Epithelial cell of proximal tubule (primary cell): Measurements from ENCODE around the gene PTPRG. TPM values are rescaled to one million over a fixed set of nuclear protein-coding genes. Genes with fewer than 3 reads are reported as not detected.

ENCODE experiments used
- DNase-seq: peaks from one replicate; pipeline ENCODE4 v3.0.0-alpha.2; 2011; ENCODE audit warnings: low read depth
- H3K4me3 ChIP-seq: 2 replicates; pipeline ENCODE4 v1.5.1; 2011; ENCODE audit warnings: low read depth, mild to moderate bottlenecking, low read length
- total RNA-seq: library from RNA; depleted of rRNA; stranded (reverse); fragments of >200 nt; gene quantifications from 2 replicates; pipeline ENCODE4 v1.2.3, GENCODE V29; 2015
- TF ChIP-seq, protein P1 (sequence below): conservative IDR thresholded peaks from 2 replicates; pipeline ENCODE4 v1.5.1; 2012; ENCODE audit warnings: low read depth, mild to moderate bottlenecking, low read length

PTPRG gene
- total RNA-seq, 1 donor from 2014 or later: 13.5 TPM

DNA sequence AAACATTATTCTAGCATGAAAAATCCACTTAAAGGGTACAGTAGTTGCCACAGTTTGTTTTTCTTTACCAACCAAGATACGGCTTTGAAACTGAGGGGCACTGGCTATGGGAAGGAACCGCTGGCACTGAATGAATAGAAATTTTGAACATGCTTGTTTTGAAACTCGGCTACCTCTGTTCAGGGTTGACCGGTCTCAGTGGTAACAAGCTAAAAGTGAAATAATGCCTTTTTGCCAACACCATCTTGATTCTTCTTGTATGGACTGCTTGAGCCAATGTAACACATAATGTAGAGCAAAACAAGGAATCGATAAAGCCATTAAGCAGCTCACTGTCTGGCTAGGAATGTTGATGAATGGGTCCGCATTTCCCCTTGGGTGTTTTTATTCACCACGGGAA lies 36.5 kb downstream of the PTPRG start:
- TF ChIP-seq, protein P1, sequence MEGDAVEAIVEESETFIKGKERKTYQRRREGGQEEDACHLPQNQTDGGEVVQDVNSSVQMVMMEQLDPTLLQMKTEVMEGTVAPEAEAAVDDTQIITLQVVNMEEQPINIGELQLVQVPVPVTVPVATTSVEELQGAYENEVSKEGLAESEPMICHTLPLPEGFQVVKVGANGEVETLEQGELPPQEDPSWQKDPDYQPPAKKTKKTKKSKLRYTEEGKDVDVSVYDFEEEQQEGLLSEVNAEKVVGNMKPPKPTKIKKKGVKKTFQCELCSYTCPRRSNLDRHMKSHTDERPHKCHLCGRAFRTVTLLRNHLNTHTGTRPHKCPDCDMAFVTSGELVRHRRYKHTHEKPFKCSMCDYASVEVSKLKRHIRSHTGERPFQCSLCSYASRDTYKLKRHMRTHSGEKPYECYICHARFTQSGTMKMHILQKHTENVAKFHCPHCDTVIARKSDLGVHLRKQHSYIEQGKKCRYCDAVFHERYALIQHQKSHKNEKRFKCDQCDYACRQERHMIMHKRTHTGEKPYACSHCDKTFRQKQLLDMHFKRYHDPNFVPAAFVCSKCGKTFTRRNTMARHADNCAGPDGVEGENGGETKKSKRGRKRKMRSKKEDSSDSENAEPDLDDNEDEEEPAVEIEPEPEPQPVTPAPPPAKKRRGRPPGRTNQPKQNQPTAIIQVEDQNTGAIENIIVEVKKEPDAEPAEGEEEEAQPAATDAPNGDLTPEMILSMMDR: no peak
- no peak overlapping the region for H3K4me3 ChIP-seq
- no peak for DNase-seq

DNA sequence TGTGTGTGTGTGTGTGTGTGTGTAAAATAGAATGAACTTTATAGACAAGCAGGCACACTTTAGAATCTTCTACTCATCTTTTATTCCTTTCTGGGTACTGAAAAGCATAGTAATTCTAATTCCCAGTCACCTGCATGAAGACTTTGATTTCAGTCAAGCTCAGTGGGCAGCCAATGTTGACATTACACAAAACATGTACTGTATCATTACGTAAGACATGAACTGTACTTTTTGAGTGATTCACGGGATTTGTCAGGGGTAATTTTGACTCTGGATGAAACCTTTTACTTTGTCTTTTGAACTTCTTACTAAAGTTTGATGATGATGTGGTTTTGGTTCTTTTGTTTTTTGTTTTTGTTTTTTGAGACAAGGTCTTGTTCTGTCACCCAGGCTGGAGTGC lies 38.8 kb downstream of the PTPRG start:
- TF ChIP-seq, protein P1: no peak
- no peak overlapping the region for H3K4me3 ChIP-seq

DNA sequence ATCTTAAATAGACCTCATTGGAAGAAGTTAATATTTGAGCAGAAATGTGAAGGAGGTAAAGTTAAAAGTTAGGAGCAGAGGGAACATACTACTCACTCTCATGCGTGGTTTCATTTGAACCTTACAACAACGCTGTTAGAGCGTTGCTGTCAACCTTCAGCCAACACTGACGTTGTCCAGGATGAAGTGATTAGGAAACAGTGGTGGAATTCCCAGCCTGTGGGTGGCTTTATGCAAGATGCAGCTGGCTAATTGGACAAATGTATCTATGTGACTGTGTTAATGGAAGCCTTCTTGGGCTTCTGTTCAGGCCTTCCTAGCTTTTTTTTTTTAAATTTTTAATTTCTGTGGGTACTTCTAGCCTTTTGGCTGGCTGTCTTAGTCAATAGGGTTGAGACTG lies 40.5 kb downstream of the PTPRG start:
- no peak for DNase-seq
- TF ChIP-seq, protein P1: no peak
- H3K4me3 ChIP-seq: no peak overlapping the region

More for the DNA sequence above, 38.8 kb downstream of the PTPRG start:
- DNase-seq: no peak

DNA sequence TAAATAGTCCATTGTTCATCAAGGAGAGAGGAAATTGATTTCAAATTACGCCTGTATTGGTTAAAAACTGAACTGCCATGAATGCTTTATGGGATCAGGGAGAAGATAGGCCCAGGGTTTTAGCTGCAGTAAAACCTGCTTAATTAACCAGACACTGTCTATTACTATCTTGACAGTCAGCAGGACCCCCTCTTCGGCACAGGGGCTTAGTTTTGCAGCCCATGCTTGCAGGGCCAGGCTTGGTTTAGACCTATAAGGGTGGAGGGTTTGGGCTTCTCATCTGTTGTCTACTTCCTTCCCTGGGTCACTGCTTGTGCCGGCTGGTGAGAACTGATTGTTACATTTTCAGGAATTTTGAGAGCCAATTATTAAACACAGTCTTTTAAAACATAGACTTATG lies 41.1 kb downstream of the PTPRG start:
- TF ChIP-seq, protein P1: no peak
- no peak for DNase-seq
- no peak overlapping the region for H3K4me3 ChIP-seq

DNA sequence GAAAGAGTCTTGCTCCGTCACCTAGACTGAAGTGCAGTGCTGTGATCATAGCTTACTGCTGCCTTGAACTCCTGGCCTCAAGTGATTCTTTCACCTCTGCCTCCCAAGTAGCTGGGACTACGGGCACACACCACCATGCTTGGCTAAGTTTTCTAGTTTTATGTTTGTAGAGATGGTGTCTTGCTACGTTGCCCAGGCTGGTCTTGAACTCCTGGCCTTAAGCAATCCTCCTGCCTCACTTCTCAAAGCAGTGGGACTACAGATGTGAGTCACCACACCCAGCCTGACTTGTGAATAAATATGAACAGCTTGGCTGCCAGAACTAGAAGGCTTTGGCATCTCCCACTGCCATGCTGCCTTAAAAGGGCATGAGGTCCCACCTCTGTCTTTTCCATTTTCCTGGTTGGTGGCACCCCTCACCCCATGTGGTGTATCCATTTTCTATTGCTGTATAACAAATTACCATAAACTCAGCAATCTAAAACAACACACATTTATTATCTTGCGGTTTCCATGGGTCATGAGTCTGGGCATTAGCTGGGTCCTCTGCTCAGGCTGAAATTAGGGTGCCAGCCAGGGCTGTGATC lies 44.3 kb downstream of the PTPRG start:
- DNase-seq: no peak
- no peak overlapping the region for H3K4me3 ChIP-seq
- TF ChIP-seq, protein P1: no peak

DNA sequence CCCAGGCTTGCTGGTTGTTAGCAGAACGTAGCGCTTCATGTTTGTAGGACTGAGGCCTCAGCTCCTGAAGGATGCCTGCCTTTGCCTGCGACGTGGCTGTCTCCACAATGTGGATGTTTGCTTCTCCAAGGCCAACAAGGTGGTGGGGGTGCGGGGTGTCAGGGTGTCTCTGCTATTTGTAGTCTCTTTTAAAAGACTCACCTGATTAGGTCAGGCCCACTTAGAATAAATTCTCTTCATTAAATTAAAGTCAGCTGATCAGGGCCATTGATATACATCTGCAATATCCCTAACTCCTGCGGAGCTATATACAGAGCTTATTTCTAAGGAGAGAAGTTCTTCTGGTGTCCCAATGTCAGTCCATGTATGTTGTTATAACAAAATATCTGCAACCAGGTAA lies 44.8 kb downstream of the PTPRG start:
- no peak for DNase-seq
- no peak overlapping the region for H3K4me3 ChIP-seq
- TF ChIP-seq, protein P1: no peak

DNA sequence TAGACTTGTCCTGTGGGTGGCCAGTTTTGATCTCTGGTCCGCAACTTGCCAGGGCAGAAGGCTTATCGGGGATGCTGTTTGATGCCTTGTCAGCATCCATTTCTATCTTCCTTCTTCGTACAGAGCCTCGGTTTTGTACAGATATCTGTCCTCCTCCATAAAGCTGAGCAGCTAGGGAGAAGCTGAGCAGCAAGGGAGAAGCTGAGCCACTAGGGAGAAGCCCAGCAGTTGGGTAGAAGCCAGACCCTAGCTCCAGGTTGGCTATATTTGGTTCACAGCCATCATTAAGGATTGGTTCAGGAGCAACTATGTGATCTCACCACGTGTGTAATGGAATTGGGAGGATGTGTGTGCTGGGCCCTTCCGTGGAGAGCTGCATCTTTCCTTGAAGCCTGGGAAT lies 46.7 kb downstream of the PTPRG start:
- no peak overlapping the region for H3K4me3 ChIP-seq
- TF ChIP-seq, protein P1: no peak

More for the DNA sequence above, 46.7 kb downstream of the PTPRG start:
- DNase-seq: no peak
